ENCODE data around the gene MGMT. TPM values are rescaled to one million over a fixed set of nuclear protein-coding genes. Genes with fewer than 3 reads are reported as not detected.

Gene MGMT
- polyA plus RNA-seq, 1 of the 3 experiments (the other 2 are of a cell fraction): 10.8 TPM

DNA sequence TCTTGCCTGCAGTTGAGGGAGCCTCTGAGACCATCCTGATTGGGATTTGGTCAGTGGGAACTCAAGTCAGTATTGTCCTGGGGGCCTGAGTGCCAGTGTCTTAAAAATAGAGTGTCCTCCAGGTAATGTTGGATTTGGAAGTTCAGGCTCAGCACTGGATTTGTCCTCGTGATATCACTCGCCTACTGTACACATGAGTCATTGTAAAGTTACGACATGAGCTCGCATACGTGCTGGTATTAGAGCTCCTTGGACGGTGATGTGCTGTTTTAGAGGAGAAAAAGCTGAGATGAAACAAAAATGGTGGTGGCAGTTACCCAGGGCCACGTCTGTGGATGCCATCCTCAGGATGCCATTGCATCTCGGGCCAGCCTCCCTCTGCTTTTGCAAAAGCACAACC is 78.2 kb downstream of the MGMT start (continued):
- TF ChIP-seq, protein P1, sequence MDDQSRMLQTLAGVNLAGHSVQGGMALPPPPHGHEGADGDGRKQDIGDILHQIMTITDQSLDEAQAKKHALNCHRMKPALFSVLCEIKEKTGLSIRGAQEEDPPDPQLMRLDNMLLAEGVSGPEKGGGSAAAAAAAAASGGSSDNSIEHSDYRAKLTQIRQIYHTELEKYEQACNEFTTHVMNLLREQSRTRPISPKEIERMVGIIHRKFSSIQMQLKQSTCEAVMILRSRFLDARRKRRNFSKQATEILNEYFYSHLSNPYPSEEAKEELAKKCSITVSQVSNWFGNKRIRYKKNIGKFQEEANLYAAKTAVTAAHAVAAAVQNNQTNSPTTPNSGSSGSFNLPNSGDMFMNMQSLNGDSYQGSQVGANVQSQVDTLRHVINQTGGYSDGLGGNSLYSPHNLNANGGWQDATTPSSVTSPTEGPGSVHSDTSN (IDR thresholded peaks at IDR 0.05): no peak
- TF ChIP-seq, protein P2, sequence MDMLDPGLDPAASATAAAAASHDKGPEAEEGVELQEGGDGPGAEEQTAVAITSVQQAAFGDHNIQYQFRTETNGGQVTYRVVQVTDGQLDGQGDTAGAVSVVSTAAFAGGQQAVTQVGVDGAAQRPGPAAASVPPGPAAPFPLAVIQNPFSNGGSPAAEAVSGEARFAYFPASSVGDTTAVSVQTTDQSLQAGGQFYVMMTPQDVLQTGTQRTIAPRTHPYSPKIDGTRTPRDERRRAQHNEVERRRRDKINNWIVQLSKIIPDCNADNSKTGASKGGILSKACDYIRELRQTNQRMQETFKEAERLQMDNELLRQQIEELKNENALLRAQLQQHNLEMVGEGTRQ (IDR thresholded peaks at IDR 0.05; ENCODE audit: borderline replicate concordance, low read depth, low read length): no peak
- TF ChIP-seq, protein P3, sequence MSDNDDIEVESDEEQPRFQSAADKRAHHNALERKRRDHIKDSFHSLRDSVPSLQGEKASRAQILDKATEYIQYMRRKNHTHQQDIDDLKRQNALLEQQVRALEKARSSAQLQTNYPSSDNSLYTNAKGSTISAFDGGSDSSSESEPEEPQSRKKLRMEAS (IDR thresholded peaks at IDR 0.05; ENCODE audit: low read depth): no peak

DNA sequence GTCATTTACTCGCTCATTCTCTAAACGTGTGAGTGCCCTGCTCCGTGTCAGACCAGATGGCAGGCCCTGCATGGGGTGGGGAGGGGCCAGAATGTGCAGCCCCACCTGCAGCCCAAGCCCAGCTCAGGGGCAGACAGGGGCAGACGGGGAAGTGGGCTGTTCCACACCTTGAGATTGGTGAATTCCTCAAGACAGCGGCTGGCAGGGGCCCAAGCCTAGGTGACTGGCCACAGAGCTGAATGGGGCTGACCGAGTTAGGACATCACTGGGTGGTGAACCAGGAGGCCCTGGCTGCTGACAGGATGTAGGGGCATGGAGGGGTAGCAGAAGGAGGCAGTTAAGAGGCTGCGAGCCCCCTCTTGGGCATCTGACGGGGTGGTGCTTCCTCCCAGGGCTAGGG is 79.1 kb downstream of the MGMT start:
- CTCF ChIA-PET: interaction anchor here (0.6 kb wide), 1 partner anchor 253 kb away, joined by 3 read pairs; no protein-coding TSS in a partner anchor
- Histone ChIP-seq H3K79me2 (ENCODE audit: insufficient read depth) (no peaks in the 10 kb centered on the region), H3K27me3 (ENCODE audit: insufficient read depth) (no peaks in the 10 kb centered on the region), H3K4me3 (ENCODE audit: low read depth in 2 of 2, low read length in 1 of 2) (no peak overlapping the region), H3K9me3 (no peaks in the 10 kb centered on the region), H3K9ac (no peak overlapping the region), H3K9me2 (no peaks in the 10 kb centered on the region), H2AFZ (ENCODE audit: low read depth) (no peak overlapping the region), H3K4me1 (ENCODE audit: control insufficient read depth in 1 of 2, insufficient read depth in 2 of 2, low read depth in 1 of 2, low read length in 1 of 2) (no peaks in the 10 kb centered on the region; a peak in 1 of 4 replicates), H3F3A (replicated peaks; ENCODE audit: insufficient read depth) (no peaks in the 10 kb centered on the region), H3K4me2 (no peak overlapping the region), H4K20me1 (ENCODE audit: insufficient read depth) (no peaks in the 10 kb centered on the region), H3K36me3 (replicated peaks in 1 of 2; ENCODE audit: control insufficient read depth in 1 of 2, insufficient read depth in 2 of 2, low read length in 1 of 2) (no peaks in the 10 kb centered on the region), H3K27ac (ENCODE audit: low read depth in 2 of 2, low read length in 1 of 2) (no peak overlapping the region)
- POLR2A ChIA-PET: interaction anchor here (0.7 kb wide), 1 partner anchor 23 kb away, joined by 3 read pairs; no protein-coding TSS in a partner anchor
- WGBS (ENCODE audit: low lambda C conversion rate): 74% methylated on average over 8 of the region's 8 CpGs
- no peak for DNase-seq
- no peak for TF ChIP-seq FOXM1 (IDR thresholded peaks at IDR 0.05; ENCODE audit: low read depth)
- no peak for TF ChIP-seq GATA2 (CRISPR knock-in tag; IDR thresholded peaks at IDR 0.05)
- TF ChIP-seq JUND (IDR thresholded peaks at IDR 0.05): no peak
- no peak for TF ChIP-seq TCF12 (IDR thresholded peaks at IDR 0.05)
- TF ChIP-seq NRF1 (IDR thresholded peaks at IDR 0.05; ENCODE audit: low read depth, low read length): no peak
- no peak for TF ChIP-seq FOXJ3 (CRISPR knock-in tag; IDR thresholded peaks at IDR 0.05)
- no peak for TF ChIP-seq CHD2 (IDR thresholded peaks at IDR 0.05; ENCODE audit: low read length, partially characterized antibody)
- TF ChIP-seq, protein P4, sequence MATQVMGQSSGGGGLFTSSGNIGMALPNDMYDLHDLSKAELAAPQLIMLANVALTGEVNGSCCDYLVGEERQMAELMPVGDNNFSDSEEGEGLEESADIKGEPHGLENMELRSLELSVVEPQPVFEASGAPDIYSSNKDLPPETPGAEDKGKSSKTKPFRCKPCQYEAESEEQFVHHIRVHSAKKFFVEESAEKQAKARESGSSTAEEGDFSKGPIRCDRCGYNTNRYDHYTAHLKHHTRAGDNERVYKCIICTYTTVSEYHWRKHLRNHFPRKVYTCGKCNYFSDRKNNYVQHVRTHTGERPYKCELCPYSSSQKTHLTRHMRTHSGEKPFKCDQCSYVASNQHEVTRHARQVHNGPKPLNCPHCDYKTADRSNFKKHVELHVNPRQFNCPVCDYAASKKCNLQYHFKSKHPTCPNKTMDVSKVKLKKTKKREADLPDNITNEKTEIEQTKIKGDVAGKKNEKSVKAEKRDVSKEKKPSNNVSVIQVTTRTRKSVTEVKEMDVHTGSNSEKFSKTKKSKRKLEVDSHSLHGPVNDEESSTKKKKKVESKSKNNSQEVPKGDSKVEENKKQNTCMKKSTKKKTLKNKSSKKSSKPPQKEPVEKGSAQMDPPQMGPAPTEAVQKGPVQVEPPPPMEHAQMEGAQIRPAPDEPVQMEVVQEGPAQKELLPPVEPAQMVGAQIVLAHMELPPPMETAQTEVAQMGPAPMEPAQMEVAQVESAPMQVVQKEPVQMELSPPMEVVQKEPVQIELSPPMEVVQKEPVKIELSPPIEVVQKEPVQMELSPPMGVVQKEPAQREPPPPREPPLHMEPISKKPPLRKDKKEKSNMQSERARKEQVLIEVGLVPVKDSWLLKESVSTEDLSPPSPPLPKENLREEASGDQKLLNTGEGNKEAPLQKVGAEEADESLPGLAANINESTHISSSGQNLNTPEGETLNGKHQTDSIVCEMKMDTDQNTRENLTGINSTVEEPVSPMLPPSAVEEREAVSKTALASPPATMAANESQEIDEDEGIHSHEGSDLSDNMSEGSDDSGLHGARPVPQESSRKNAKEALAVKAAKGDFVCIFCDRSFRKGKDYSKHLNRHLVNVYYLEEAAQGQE (IDR thresholded peaks at IDR 0.05; ENCODE audit: low read depth, low read length): no peak
- TF ChIP-seq, protein P5, sequence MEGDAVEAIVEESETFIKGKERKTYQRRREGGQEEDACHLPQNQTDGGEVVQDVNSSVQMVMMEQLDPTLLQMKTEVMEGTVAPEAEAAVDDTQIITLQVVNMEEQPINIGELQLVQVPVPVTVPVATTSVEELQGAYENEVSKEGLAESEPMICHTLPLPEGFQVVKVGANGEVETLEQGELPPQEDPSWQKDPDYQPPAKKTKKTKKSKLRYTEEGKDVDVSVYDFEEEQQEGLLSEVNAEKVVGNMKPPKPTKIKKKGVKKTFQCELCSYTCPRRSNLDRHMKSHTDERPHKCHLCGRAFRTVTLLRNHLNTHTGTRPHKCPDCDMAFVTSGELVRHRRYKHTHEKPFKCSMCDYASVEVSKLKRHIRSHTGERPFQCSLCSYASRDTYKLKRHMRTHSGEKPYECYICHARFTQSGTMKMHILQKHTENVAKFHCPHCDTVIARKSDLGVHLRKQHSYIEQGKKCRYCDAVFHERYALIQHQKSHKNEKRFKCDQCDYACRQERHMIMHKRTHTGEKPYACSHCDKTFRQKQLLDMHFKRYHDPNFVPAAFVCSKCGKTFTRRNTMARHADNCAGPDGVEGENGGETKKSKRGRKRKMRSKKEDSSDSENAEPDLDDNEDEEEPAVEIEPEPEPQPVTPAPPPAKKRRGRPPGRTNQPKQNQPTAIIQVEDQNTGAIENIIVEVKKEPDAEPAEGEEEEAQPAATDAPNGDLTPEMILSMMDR (IDR thresholded peaks at IDR 0.05): no peak

Data from SK-N-SH (cell line).